ENCODE data around the gene DST. TPM values are rescaled to one million over a fixed set of nuclear protein-coding genes. Genes with fewer than 3 reads are reported as not detected.
"Not testable (repeated sequence)": the region's sequence is repeated elsewhere in the genome, so short reads cannot be mapped to it uniquely, and the experiment has no call there.

DST gene
- total and polyA plus RNA-seq, 4 donors: 325 to 525 (median 420) TPM

GRCh38 chr6:56567501-56567900 is 75.2 kb downstream of the DST start:
- Histone ChIP-seq H3K27ac (ENCODE audit: low read depth, low read length) (no peak overlapping the region), H3K36me3 (ENCODE audit: control insufficient read depth, insufficient read depth, low read length) (peaks cover 8% of the 10 kb centered on the region), H3K4me3 (ENCODE audit: low read depth, low read length) (no peak overlapping the region), H3K9me3 (ENCODE audit: control insufficient read depth, insufficient read depth, low read length) (no peaks in the 10 kb centered on the region), H3K27me3 (ENCODE audit: control insufficient read depth, insufficient read depth, low read length) (no peaks in the 10 kb centered on the region), H3K4me1 (ENCODE audit: control insufficient read depth, insufficient read depth, low read length) (no peaks in the 10 kb centered on the region)
- DNase-seq (ENCODE audit: low read depth in 4 of 6, low spot score in 6 of 6): peak in 1 of 6 donors; percentile 60

GRCh38 chr6:56562730-56563129 is 80.0 kb downstream of the DST start:
- WGBS (ENCODE audit: insufficient coverage): no CpG with 5 or more reads among the region's 4 CpGs
- not testable (repeated sequence) for H3K36me3 ChIP-seq (ENCODE audit: control insufficient read depth, insufficient read depth, low read length); H3K4me3 ChIP-seq (ENCODE audit: low read depth, low read length); H3K27ac ChIP-seq (ENCODE audit: low read depth, low read length); DNase-seq (ENCODE audit: low read depth in 4 of 6, low spot score in 6 of 6); H3K9me3 ChIP-seq (ENCODE audit: control insufficient read depth, insufficient read depth, low read length); H3K27me3 ChIP-seq (ENCODE audit: control insufficient read depth, insufficient read depth, low read length); H3K4me1 ChIP-seq (ENCODE audit: control insufficient read depth, insufficient read depth, low read length)

- Histone ChIP-seq H3K36me3 (ENCODE audit: control insufficient read depth, insufficient read depth, low read length) (no peaks in the 10 kb centered on the region), H3K27me3 (ENCODE audit: control insufficient read depth, insufficient read depth, low read length) (no peaks in the 10 kb centered on the region), H3K4me3 (ENCODE audit: low read depth, low read length) (no peak overlapping the region), H3K4me1 (ENCODE audit: control insufficient read depth, insufficient read depth, low read length) (no peaks in the 10 kb centered on the region), H3K27ac (ENCODE audit: low read depth, low read length) (no peak overlapping the region), H3K9me3 (ENCODE audit: control insufficient read depth, insufficient read depth, low read length) (no peaks in the 10 kb centered on the region)
- WGBS (ENCODE audit: insufficient coverage): no CpG with 5 or more reads among the region's 1 CpG
- no peak for DNase-seq (ENCODE audit: low read depth in 4 of 6, low spot score in 6 of 6)
These were observed 85.7 kb downstream of the DST start for GRCh38 chr6:56556751-56557540.

- Histone ChIP-seq H3K27me3 (ENCODE audit: control insufficient read depth, insufficient read depth, low read length) (no peaks in the 10 kb centered on the region), H3K4me3 (ENCODE audit: low read depth, low read length) (no peak overlapping the region), H3K36me3 (ENCODE audit: control insufficient read depth, insufficient read depth, low read length) (no peaks in the 10 kb centered on the region), H3K27ac (ENCODE audit: low read depth, low read length) (no peak overlapping the region), H3K4me1 (ENCODE audit: control insufficient read depth, insufficient read depth, low read length) (peaks cover 3% of the 10 kb centered on the region), H3K9me3 (ENCODE audit: control insufficient read depth, insufficient read depth, low read length) (no peaks in the 10 kb centered on the region)
- WGBS (ENCODE audit: insufficient coverage): 14% methylated on average over 1 of the region's 5 CpGs
- DNase-seq (ENCODE audit: low read depth in 4 of 6, low spot score in 6 of 6): peak in 2 of 6 donors; percentile 36 to 63
These were observed 87.2 kb downstream of the DST start for GRCh38 chr6:56555438-56555872.

- no peaks in the 10 kb centered on the region for H3K36me3 ChIP-seq (ENCODE audit: control insufficient read depth, insufficient read depth, low read length)
- H3K27me3 ChIP-seq (ENCODE audit: control insufficient read depth, insufficient read depth, low read length): no peaks in the 10 kb centered on the region
- no peaks in the 10 kb centered on the region for H3K9me3 ChIP-seq (ENCODE audit: control insufficient read depth, insufficient read depth, low read length)
- WGBS (ENCODE audit: insufficient coverage): 89% methylated on average over 7 of the region's 7 CpGs
- no peak overlapping the region for H3K4me3 ChIP-seq (ENCODE audit: low read depth, low read length)
- no peak for DNase-seq (ENCODE audit: low read depth in 4 of 6, low spot score in 6 of 6)
- H3K4me1 ChIP-seq (ENCODE audit: control insufficient read depth, insufficient read depth, low read length): peaks cover 3% of the 10 kb centered on the region
- H3K27ac ChIP-seq (ENCODE audit: low read depth, low read length): no peak overlapping the region
These were observed 90.2 kb downstream of the DST start for GRCh38 chr6:56552187-56553130.

- no peaks in the 10 kb centered on the region for H3K36me3 ChIP-seq (ENCODE audit: control insufficient read depth, insufficient read depth, low read length)
- H3K4me3 ChIP-seq (ENCODE audit: low read depth, low read length): no peak overlapping the region
- 76% methylated on average over 2 of the region's 3 CpGs for WGBS (ENCODE audit: insufficient coverage)
- H3K27ac ChIP-seq (ENCODE audit: low read depth, low read length): no peak overlapping the region
- no peaks in the 10 kb centered on the region for H3K9me3 ChIP-seq (ENCODE audit: control insufficient read depth, insufficient read depth, low read length)
- H3K4me1 ChIP-seq (ENCODE audit: control insufficient read depth, insufficient read depth, low read length): peaks cover 3% of the 10 kb centered on the region
- no peak for DNase-seq (ENCODE audit: low read depth in 4 of 6, low spot score in 6 of 6)
- no peaks in the 10 kb centered on the region for H3K27me3 ChIP-seq (ENCODE audit: control insufficient read depth, insufficient read depth, low read length)
These were observed 91.1 kb downstream of the DST start for GRCh38 chr6:56551409-56552120.

GRCh38 chr6:56550301-56550700 is 92.4 kb downstream of the DST start:
- Histone ChIP-seq H3K27me3 (ENCODE audit: control insufficient read depth, insufficient read depth, low read length) (no peaks in the 10 kb centered on the region), H3K4me1 (ENCODE audit: control insufficient read depth, insufficient read depth, low read length) (peaks cover 3% of the 10 kb centered on the region), H3K36me3 (ENCODE audit: control insufficient read depth, insufficient read depth, low read length) (no peaks in the 10 kb centered on the region), H3K4me3 (ENCODE audit: low read depth, low read length) (no peak overlapping the region), H3K9me3 (ENCODE audit: control insufficient read depth, insufficient read depth, low read length) (no peaks in the 10 kb centered on the region), H3K27ac (ENCODE audit: low read depth, low read length) (no peak overlapping the region)
- WGBS (ENCODE audit: insufficient coverage): no CpG with 5 or more reads among the region's 1 CpG
- no peak for DNase-seq (ENCODE audit: low read depth in 4 of 6, low spot score in 6 of 6)

- Histone ChIP-seq H3K4me3 (ENCODE audit: low read depth, low read length) (no peak overlapping the region), H3K9me3 (ENCODE audit: control insufficient read depth, insufficient read depth, low read length) (no peaks in the 10 kb centered on the region), H3K27me3 (ENCODE audit: control insufficient read depth, insufficient read depth, low read length) (no peaks in the 10 kb centered on the region), H3K36me3 (ENCODE audit: control insufficient read depth, insufficient read depth, low read length) (no peaks in the 10 kb centered on the region), H3K27ac (ENCODE audit: low read depth, low read length) (no peak overlapping the region), H3K4me1 (ENCODE audit: control insufficient read depth, insufficient read depth, low read length) (peaks cover 3% of the 10 kb centered on the region)
- WGBS (ENCODE audit: insufficient coverage): no CpG with 5 or more reads among the region's 2 CpGs
- peak in 1 of 6 donors; percentile 31 for DNase-seq (ENCODE audit: low read depth in 4 of 6, low spot score in 6 of 6)
These were observed 93.7 kb downstream of the DST start for GRCh38 chr6:56549014-56549413.

- peaks cover 6% of the 10 kb centered on the region for H3K4me1 ChIP-seq (ENCODE audit: control insufficient read depth, insufficient read depth, low read length)
- H3K27me3 ChIP-seq (ENCODE audit: control insufficient read depth, insufficient read depth, low read length): no peaks in the 10 kb centered on the region
- no peaks in the 10 kb centered on the region for H3K36me3 ChIP-seq (ENCODE audit: control insufficient read depth, insufficient read depth, low read length)
- H3K27ac ChIP-seq (ENCODE audit: low read depth, low read length): no peak overlapping the region
- DNase-seq (ENCODE audit: low read depth in 4 of 6, low spot score in 6 of 6): no peak
- no CpG with 5 or more reads among the region's 1 CpG for WGBS (ENCODE audit: insufficient coverage)
- H3K9me3 ChIP-seq (ENCODE audit: control insufficient read depth, insufficient read depth, low read length): no peaks in the 10 kb centered on the region
- no peak overlapping the region for H3K4me3 ChIP-seq (ENCODE audit: low read depth, low read length)
These were observed 95.0 kb downstream of the DST start for GRCh38 chr6:56547687-56548086.

All from spinal cord (tissue), 10 donors.